D341Med (cell line): ENCODE results near the gene GRIK3.
"Not testable (repeated sequence)": the region's sequence is repeated elsewhere in the genome, so short reads cannot be mapped to it uniquely, and the experiment has no call there.

Source experiments
- DNase-seq: peaks from one replicate; pipeline ENCODE4 v3.0.0; 2012; ENCODE audit warnings: low spot score

GRIK3 gene

GRCh38 chr1:36941316-36941978 is 92.9 kb downstream of the GRIK3 start:
- DNase-seq = no peak

GRCh38 chr1:36938819-36939218 is 95.5 kb downstream of the GRIK3 start:
- DNase-seq = no peak

GRCh38 chr1:36937371-36937770 is 96.9 kb downstream of the GRIK3 start:
- no peak for DNase-seq

GRCh38 chr1:36934061-36934460 is 100.3 kb downstream of the GRIK3 start:
- no peak for DNase-seq

- no peak for DNase-seq
These were observed 106.5 kb downstream of the GRIK3 start for GRCh38 chr1:36927826-36928225.

- no peak for DNase-seq
These were observed 109.1 kb downstream of the GRIK3 start for GRCh38 chr1:36925251-36925650.

GRCh38 chr1:36924282-36924811 is 110.0 kb downstream of the GRIK3 start:
- peak; percentile 67 for DNase-seq

- no peak for DNase-seq
These were observed 111.5 kb downstream of the GRIK3 start for GRCh38 chr1:36922593-36923426.

- DNase-seq = no peak
These were observed 112.2 kb downstream of the GRIK3 start for GRCh38 chr1:36922071-36922470.

- no peak for DNase-seq
These were observed 113.4 kb downstream of the GRIK3 start for GRCh38 chr1:36920801-36921405.

GRCh38 chr1:36920371-36920770 is 113.9 kb downstream of the GRIK3 start:
- no peak for DNase-seq

- no peak for DNase-seq
These were observed 114.7 kb downstream of the GRIK3 start for GRCh38 chr1:36919491-36920145.

GRCh38 chr1:36918604-36919003 is 115.7 kb downstream of the GRIK3 start:
- DNase-seq = no peak

- DNase-seq = not testable (repeated sequence)
These were observed 117.8 kb downstream of the GRIK3 start for GRCh38 chr1:36916542-36916941.

GRCh38 chr1:36913484-36914060 is 120.7 kb downstream of the GRIK3 start:
- peak; percentile 15 for DNase-seq

GRCh38 chr1:36913016-36913415 is 121.3 kb downstream of the GRIK3 start:
- DNase-seq = peak; percentile 17

- peak; percentile 5 for DNase-seq
These were observed 121.9 kb downstream of the GRIK3 start for GRCh38 chr1:36912365-36912865.

- peak; percentile 9 for DNase-seq
These were observed 122.6 kb downstream of the GRIK3 start for GRCh38 chr1:36911561-36912364.

GRCh38 chr1:36910886-36911540 is 123.3 kb downstream of the GRIK3 start:
- no peak for DNase-seq
